Skeletal muscle satellite cell (primary cell): ENCODE results near the gene ATG4C.
"Not testable (repeated sequence)": the region's sequence is repeated elsewhere in the genome, so short reads cannot be mapped to it uniquely, and the experiment has no call there.

Experiments used
- H3K27me3 ChIP-seq: 2 replicates; pipeline ENCODE4 v1.7.0; 2013; ENCODE audit warnings: low read length; ENCODE audit not compliant: control insufficient read depth, insufficient read depth
- H3K36me3 ChIP-seq: 2 replicates; pipeline ENCODE4 v1.7.0; 2013; ENCODE audit warnings: mild to moderate bottlenecking, control low read depth, low read length; ENCODE audit not compliant: insufficient read depth
- H3K4me1 ChIP-seq: 2 replicates; pipeline ENCODE4 v1.7.0; 2013; ENCODE audit warnings: low read length; ENCODE audit not compliant: control insufficient read depth, insufficient read depth
- H3K4me2 ChIP-seq: 2 replicates; pipeline ENCODE4 v1.7.0; 2013; ENCODE audit warnings: mild to moderate bottlenecking, low read length
- H3K4me3 ChIP-seq: 2 replicates; pipeline ENCODE4 v1.7.0; 2013; ENCODE audit warnings: low read length
- H3K9ac ChIP-seq: 2 replicates; pipeline ENCODE4 v1.7.0; 2013; ENCODE audit warnings: mild to moderate bottlenecking, low read depth, low read length, moderate library complexity
- H3K9me3 ChIP-seq: replicated peaks from 2 replicates; pipeline ENCODE4 v1.7.0; 2013; ENCODE audit warnings: mild to moderate bottlenecking, control low read depth, low read length

ATG4C gene

GRCh38 chr1:62759232-62759875 lies 24.6 kb upstream of the ATG4C start:
- not testable (repeated sequence) for H3K4me2 ChIP-seq, H3K27me3 ChIP-seq, H3K4me3 ChIP-seq, H3K36me3 ChIP-seq, H3K4me1 ChIP-seq, H3K9me3 ChIP-seq, H3K9ac ChIP-seq

GRCh38 chr1:62760021-62760782 lies 23.7 kb upstream of the ATG4C start:
- not testable (repeated sequence) for H3K4me2 ChIP-seq, H3K36me3 ChIP-seq, H3K27me3 ChIP-seq, H3K4me3 ChIP-seq, H3K9ac ChIP-seq, H3K9me3 ChIP-seq, H3K4me1 ChIP-seq

GRCh38 chr1:62761223-62761870 lies 22.6 kb upstream of the ATG4C start:
- H3K9ac ChIP-seq, H3K27me3 ChIP-seq, H3K4me3 ChIP-seq, H3K4me1 ChIP-seq, H3K4me2 ChIP-seq, H3K9me3 ChIP-seq, H3K36me3 ChIP-seq: not testable (repeated sequence)

GRCh38 chr1:62762027-62762426 lies 21.9 kb upstream of the ATG4C start:
- not testable (repeated sequence) for H3K9me3 ChIP-seq, H3K36me3 ChIP-seq, H3K4me3 ChIP-seq, H3K9ac ChIP-seq, H3K4me2 ChIP-seq, H3K4me1 ChIP-seq, H3K27me3 ChIP-seq

GRCh38 chr1:62765981-62766380 lies 18.0 kb upstream of the ATG4C start:
- Histone ChIP-seq H3K27me3 (no peaks in the 10 kb centered on the region), H3K9ac (no peak overlapping the region), H3K9me3 (no peaks in the 10 kb centered on the region), H3K36me3 (no peaks in the 10 kb centered on the region), H3K4me3 (no peak overlapping the region), H3K4me2 (no peak overlapping the region), H3K4me1 (no peaks in the 10 kb centered on the region)

- not testable (repeated sequence) for H3K9me3 ChIP-seq, H3K9ac ChIP-seq, H3K27me3 ChIP-seq, H3K36me3 ChIP-seq, H3K4me2 ChIP-seq, H3K4me3 ChIP-seq, H3K4me1 ChIP-seq
Measured at GRCh38 chr1:62768551-62768950, 15.4 kb upstream of the ATG4C start.

GRCh38 chr1:62772607-62773295 lies 11.2 kb upstream of the ATG4C start:
- no peak overlapping the region for H3K4me3 ChIP-seq
- no peaks in the 10 kb centered on the region for H3K4me1 ChIP-seq
- H3K4me2 ChIP-seq: no peak overlapping the region
- H3K9me3 ChIP-seq: no peaks in the 10 kb centered on the region
- no peaks in the 10 kb centered on the region for H3K36me3 ChIP-seq
- H3K9ac ChIP-seq: no peak overlapping the region
- H3K27me3 ChIP-seq: peaks cover 6% of the 10 kb centered on the region

GRCh38 chr1:62774006-62774405 lies 9.9 kb upstream of the ATG4C start:
- Histone ChIP-seq H3K4me1 (no peaks in the 10 kb centered on the region), H3K4me2 (no peak overlapping the region), H3K9ac (no peak overlapping the region), H3K9me3 (no peaks in the 10 kb centered on the region), H3K36me3 (no peaks in the 10 kb centered on the region), H3K27me3 (peaks cover 11% of the 10 kb centered on the region), H3K4me3 (no peak overlapping the region)

- Histone ChIP-seq H3K36me3 (no peaks in the 10 kb centered on the region), H3K9ac (no peak overlapping the region), H3K27me3 (peaks cover 11% of the 10 kb centered on the region)
Measured at GRCh38 chr1:62774971-62775595, 8.8 kb upstream of the ATG4C start.

GRCh38 chr1:62778208-62778607 lies 5.7 kb upstream of the ATG4C start:
- no peak overlapping the region for H3K4me3 ChIP-seq
- no peaks in the 10 kb centered on the region for H3K9me3 ChIP-seq
- no peaks in the 10 kb centered on the region for H3K36me3 ChIP-seq
- H3K4me1 ChIP-seq: peaks cover 1% of the 10 kb centered on the region
- H3K4me2 ChIP-seq: no peak overlapping the region
- peaks cover 11% of the 10 kb centered on the region for H3K27me3 ChIP-seq
- no peak overlapping the region for H3K9ac ChIP-seq

More at GRCh38 chr1:62774971-62775595, 8.8 kb upstream of the ATG4C start:
- H3K4me2 ChIP-seq: no peak overlapping the region
- H3K4me3 ChIP-seq: no peak overlapping the region
- H3K9me3 ChIP-seq: no peaks in the 10 kb centered on the region
- no peaks in the 10 kb centered on the region for H3K4me1 ChIP-seq

GRCh38 chr1:62781841-62782543 lies 1.9 kb upstream of the ATG4C start:
- no peaks in the 10 kb centered on the region for H3K9me3 ChIP-seq
- H3K27me3 ChIP-seq: peaks cover 11% of the 10 kb centered on the region
- H3K4me1 ChIP-seq: peaks cover 10% of the 10 kb centered on the region
- H3K36me3 ChIP-seq: no peaks in the 10 kb centered on the region
- no peak overlapping the region for H3K9ac ChIP-seq
- H3K4me2 ChIP-seq: peak overlapping the region; percentile 9
- H3K4me3 ChIP-seq: no peak overlapping the region
